ENCODE results near the gene KCNH2. TPM values are rescaled to one million over a fixed set of nuclear protein-coding genes. Genes with fewer than 3 reads are reported as not detected.

KCNH2 gene
- total and polyA plus RNA-seq, 4 donors = 0.18 to 74.6 (median 0.33) TPM; not detected in 1

DNA sequence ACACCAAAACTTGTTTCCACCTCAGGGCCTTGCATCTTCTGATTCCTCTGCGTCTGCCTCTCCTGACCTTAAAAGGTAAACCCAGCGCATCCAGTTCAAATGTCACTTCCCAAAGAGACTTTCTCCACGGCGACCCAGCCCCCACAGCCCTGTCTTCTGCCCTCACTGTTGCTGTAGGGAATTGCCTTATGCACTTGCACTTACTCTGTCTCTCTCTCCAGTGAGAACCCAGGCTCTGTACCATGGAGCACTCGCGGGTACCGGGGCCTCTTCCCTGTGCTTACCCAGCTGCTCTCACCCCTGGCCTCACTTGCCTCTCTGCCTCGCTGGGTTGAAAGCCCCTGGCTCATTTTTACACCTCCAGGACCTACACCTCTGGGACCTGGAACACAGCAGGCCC lies 77.4 kb downstream of the KCNH2 start:
- Histone ChIP-seq H3K36me3 (ENCODE audit: control insufficient read depth in 4 of 4, insufficient read depth in 3 of 4, low read depth in 1 of 4, low read length in 3 of 4) (no peaks in the 10 kb centered on the region), H3K27me3 (ENCODE audit: control insufficient read depth in 4 of 4, insufficient read depth in 4 of 4, low read length in 3 of 4) (peaks cover 0 to 3% (median 0%) of the 10 kb centered on the region in 4 donors), H3K4me3 (ENCODE audit: low read depth in 1 of 3, low read length in 3 of 3) (no peak overlapping the region), H3K27ac (ENCODE audit: low read depth in 1 of 2, low read length in 2 of 2) (no peak overlapping the region), H3K9me3 (ENCODE audit: control insufficient read depth in 4 of 4, low read length in 3 of 4) (no peaks in the 10 kb centered on the region), H3K9ac (ENCODE audit: low read depth in 1 of 2, low read length in 2 of 2) (peak overlapping the region in 1 of 2 donors; percentile 13), H3K4me1 (ENCODE audit: control insufficient read depth in 4 of 4, insufficient read depth in 4 of 4, low read length in 3 of 4) (peaks cover 2 to 17% (median 10%) of the 10 kb centered on the region in 4 donors)
- no peak for DNase-seq (ENCODE audit: low spot score)
- TF ChIP-seq HNF4G (IDR thresholded peaks at IDR 0.05) (no peak), FOXA2 (IDR thresholded peaks at IDR 0.05) (no peak), EGR1 (IDR thresholded peaks at IDR 0.05; ENCODE audit: low read depth in 2 of 2) (no peak), ATF3 (IDR thresholded peaks at IDR 0.05) (no peak), REST (IDR thresholded peaks at IDR 0.05) (no peak), TAF1 (conservative IDR thresholded peaks at IDR 0.05) (no peak), YY1 (IDR thresholded peaks at IDR 0.05) (no peak), RAD21 (IDR thresholded peaks at IDR 0.05) (no peak), SP1 (IDR thresholded peaks at IDR 0.05) (no peak), FOXA1 (IDR thresholded peaks at IDR 0.05) (no peak), NR2F2 (IDR thresholded peaks at IDR 0.05) (no peak), ZBTB33 (IDR thresholded peaks at IDR 0.05) (no peak), HNF4A (conservative IDR thresholded peaks at IDR 0.05) (no peak), RXRA (IDR thresholded peaks at IDR 0.05) (no peak), GABPA (IDR thresholded peaks at IDR 0.05 in 1 of 2, conservative IDR thresholded peaks at IDR 0.05 in 1 of 2) (no peak)
- WGBS = 79% methylated on average over 8 of the region's 8 CpGs

DNA sequence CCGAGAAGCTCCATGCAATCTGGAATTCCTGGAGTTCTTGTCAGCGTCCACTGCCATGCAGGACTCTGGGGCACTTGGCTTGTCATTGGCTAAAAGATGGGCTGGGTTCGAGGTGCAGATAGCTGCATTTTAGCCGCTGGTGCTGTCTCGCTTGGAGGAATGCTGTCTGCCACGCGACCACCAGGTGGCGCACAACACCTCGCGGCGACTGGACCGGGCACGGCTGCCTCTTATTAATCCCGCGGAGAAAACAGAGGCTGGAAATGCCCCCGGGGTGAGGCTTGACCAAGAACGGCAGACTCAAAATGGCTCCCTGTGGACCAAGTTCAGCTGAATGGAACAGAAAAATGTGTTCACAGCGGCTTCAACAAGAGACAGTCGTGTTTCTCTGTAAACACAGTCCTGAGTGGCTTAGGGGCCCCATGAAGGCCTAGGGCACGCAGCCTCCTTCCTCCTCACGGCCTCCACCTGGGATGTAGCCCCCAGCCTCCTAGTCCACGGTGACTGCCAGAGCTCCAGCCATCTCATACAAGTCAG lies 79.6 kb downstream of the KCNH2 start:
- 13% methylated on average over 22 of the region's 22 CpGs for WGBS
- H3K27me3 ChIP-seq (ENCODE audit: control insufficient read depth in 4 of 4, insufficient read depth in 4 of 4, low read length in 3 of 4) = peaks cover 0 to 3% (median 0%) of the 10 kb centered on the region in 4 donors
- no peak overlapping the region for H3K4me3 ChIP-seq (ENCODE audit: low read depth in 1 of 3, low read length in 3 of 3)
- TF ChIP-seq RAD21 (IDR thresholded peaks at IDR 0.05) (peak; percentile 84 to 95), CTCF (IDR thresholded peaks at IDR 0.05; ENCODE audit: low read depth, low read length, missing input control) (peak; percentile 94), FOXA2 (IDR thresholded peaks at IDR 0.05) (no peak)
- peaks cover 0 to 4% (median 2%) of the 10 kb centered on the region in 4 donors for H3K9me3 ChIP-seq (ENCODE audit: control insufficient read depth in 4 of 4, low read length in 3 of 4)
- H3K36me3 ChIP-seq (ENCODE audit: control insufficient read depth in 4 of 4, insufficient read depth in 3 of 4, low read depth in 1 of 4, low read length in 3 of 4) = no peaks in the 10 kb centered on the region
- DNase-seq (ENCODE audit: low spot score) = peak; percentile 87
- no peak overlapping the region for H3K27ac ChIP-seq (ENCODE audit: low read depth in 1 of 2, low read length in 2 of 2)
- peaks cover 2 to 17% (median 10%) of the 10 kb centered on the region in 4 donors for H3K4me1 ChIP-seq (ENCODE audit: control insufficient read depth in 4 of 4, insufficient read depth in 4 of 4, low read length in 3 of 4)
- no peak overlapping the region for H3K9ac ChIP-seq (ENCODE audit: low read depth in 1 of 2, low read length in 2 of 2)
